CD8-positive, alpha-beta memory T cell (primary cell): ENCODE results near the gene ARHGAP26. TPM values are rescaled to one million over a fixed set of nuclear protein-coding genes. Genes with fewer than 3 reads are reported as not detected.
A peak's percentile ranks its signal among the peaks of the same experiment; 100 is the strongest.

Source experiments
- CTCF ChIA-PET: fragments of 350-600 bp; sonication (Branson Sonifier 250); formaldehyde crosslinking; loops from one replicate; lab custom pipeline; 2021; ENCODE audit warnings: antibody characterized with exemption; lab: Charles Lee
- POLR2A ChIA-PET: fragments of 350-600 bp; sonication (Branson Sonifier 250); formaldehyde crosslinking; loops from one replicate; lab custom pipeline; 2021; ENCODE audit warnings: antibody characterized with exemption; lab: Charles Lee
- DNase-seq, 5 donors: peaks; one replicate each; pipeline versions ENCODE4 v3.0.0 to v3.0.0-alpha.2; 2020 to 2022; ENCODE audit warnings: mixed read lengths in 1 of 5
- H3K27ac ChIP-seq: one replicate; pipeline ENCODE4 v1.7.0; 2013; ENCODE audit warnings: low read depth, mild to moderate bottlenecking, low read length, moderate library complexity
- H3K27me3 ChIP-seq: 2 replicates; pipeline ENCODE4 v1.7.0; 2013; ENCODE audit warnings: low read length, mild to moderate bottlenecking; ENCODE audit not compliant: insufficient read depth, poor library complexity, severe bottlenecking
- H3K36me3 ChIP-seq: 2 replicates; pipeline ENCODE4 v1.7.0; 2013; ENCODE audit warnings: mild to moderate bottlenecking, low read length, moderate library complexity; ENCODE audit not compliant: insufficient read depth
- H3K4me1 ChIP-seq: 2 replicates; pipeline ENCODE4 v1.7.0; 2013; ENCODE audit warnings: mild to moderate bottlenecking, low read length, moderate library complexity; ENCODE audit not compliant: insufficient read depth
- H3K4me3 ChIP-seq: 2 replicates; pipeline ENCODE4 v1.7.0; 2013; ENCODE audit warnings: mild to moderate bottlenecking, low read length
- H3K9me3 ChIP-seq: 2 replicates; pipeline ENCODE4 v1.7.0; 2013; ENCODE audit warnings: mild to moderate bottlenecking, low read length
- H3K27ac Mint-ChIP-seq, 8 donors: one replicate each; pipeline ENCODE4 v1.8.0; 2020 to 2021; ENCODE audit warnings: mixed read lengths in 8 of 8, mild to moderate bottlenecking in 6 of 8, inconsistent platforms in 3 of 8, moderate library complexity in 3 of 8
- H3K27me3 Mint-ChIP-seq, 2 donors: one replicate each; pipeline ENCODE4 v1.8.0; 2020 to 2021; ENCODE audit warnings: mixed read lengths in 2 of 2, mild to moderate bottlenecking in 1 of 2, moderate library complexity in 1 of 2
- H3K36me3 Mint-ChIP-seq, 3 donors: one replicate each; pipeline ENCODE4 v1.8.0; 2020 to 2021; ENCODE audit warnings: mixed read lengths in 3 of 3, inconsistent platforms in 1 of 3, mild to moderate bottlenecking in 1 of 3
- H3K4me1 Mint-ChIP-seq, 3 donors: one replicate each; pipeline ENCODE4 v1.8.0; 2020 to 2021; ENCODE audit warnings: mixed read lengths in 3 of 3, inconsistent platforms in 1 of 3, mild to moderate bottlenecking in 1 of 3
- H3K4me3 Mint-ChIP-seq, 7 donors: one replicate each; pipeline ENCODE4 v1.8.0; 2020 to 2021; ENCODE audit warnings: mixed read lengths in 7 of 7, mild to moderate bottlenecking in 6 of 7, moderate library complexity in 4 of 7, inconsistent platforms in 2 of 7
- H3K9me3 Mint-ChIP-seq, 5 donors: one replicate each; pipeline ENCODE4 v1.8.0; 2020 to 2022; ENCODE audit warnings: mixed read lengths in 5 of 5, mild to moderate bottlenecking in 3 of 5, moderate library complexity in 2 of 5, inconsistent platforms in 1 of 5
- polyA plus RNA-seq: library from polyadenylated mRNA; unstranded; fragments of 300-500 nt; fragmentation: Illumina TruSeq; gene quantifications from one replicate; pipeline ENCODE4 v1.2.3, GENCODE V29; 2021
- total RNA-seq, 2 experiments: library from RNA; stranded (reverse); gene quantifications; one replicate each; pipeline ENCODE4 v1.2.3, GENCODE V29; 2021

The ARHGAP26 gene
- total and polyA plus RNA-seq, 3 experiments from 2014 or later, result 16.7 to 37.1 (median 19.7) TPM

GRCh38 chr5:143141652-143142051 lies 371.5 kb downstream of the ARHGAP26 start:
- H3K27me3 Mint-ChIP-seq, result no peaks in the 10 kb centered on the region
- H3K4me3 Mint-ChIP-seq, result no peak overlapping the region
- no peaks in the 10 kb centered on the region for H3K9me3 ChIP-seq
- no peak overlapping the region for H3K27ac ChIP-seq
- no peak overlapping the region for H3K4me3 ChIP-seq
- H3K36me3 Mint-ChIP-seq, result peaks cover 5 to 53% (median 14%) of the 10 kb centered on the region in 3 donors
- no peak for DNase-seq
- CTCF ChIA-PET, result no interaction called here
- H3K4me1 Mint-ChIP-seq, result peaks cover 0 to 11% (median 5%) of the 10 kb centered on the region in 3 donors
- POLR2A ChIA-PET, result no interaction called here
- no peaks in the 10 kb centered on the region for H3K36me3 ChIP-seq
- no peaks in the 10 kb centered on the region for H3K27me3 ChIP-seq
- no peaks in the 10 kb centered on the region for H3K4me1 ChIP-seq
- peak overlapping the region in 1 of 8 donors; percentile 3 for H3K27ac Mint-ChIP-seq
- no peaks in the 10 kb centered on the region for H3K9me3 Mint-ChIP-seq

- Mint-ChIP-seq H3K27me3 (no peaks in the 10 kb centered on the region), H3K4me1 (peaks cover 0 to 11% (median 5%) of the 10 kb centered on the region in 3 donors), H3K36me3 (peaks cover 12 to 54% (median 14%) of the 10 kb centered on the region in 3 donors), H3K9me3 (no peaks in the 10 kb centered on the region), H3K4me3 (no peak overlapping the region), H3K27ac (peak overlapping the region in 3 of 8 donors; percentile 24 to 70 (median 66))
- peaks cover 7% of the 10 kb centered on the region for H3K36me3 ChIP-seq
- H3K4me3 ChIP-seq, result no peak overlapping the region
- DNase-seq, result no peak
- H3K4me1 ChIP-seq, result no peaks in the 10 kb centered on the region
- H3K27me3 ChIP-seq, result no peaks in the 10 kb centered on the region
- H3K9me3 ChIP-seq, result no peaks in the 10 kb centered on the region
- POLR2A ChIA-PET, result no interaction called here
- no peak overlapping the region for H3K27ac ChIP-seq
- CTCF ChIA-PET, result no interaction called here
These were observed 372.6 kb downstream of the ARHGAP26 start for GRCh38 chr5:143142596-143143435.

GRCh38 chr5:143143973-143144372 lies 373.8 kb downstream of the ARHGAP26 start:
- no peak overlapping the region for H3K27ac ChIP-seq
- H3K4me1 ChIP-seq, result no peaks in the 10 kb centered on the region
- Mint-ChIP-seq H3K9me3 (no peaks in the 10 kb centered on the region), H3K4me1 (peaks cover 0 to 10% (median 5%) of the 10 kb centered on the region in 3 donors), H3K4me3 (peak overlapping the region in 1 of 7 donors; percentile 23), H3K36me3 (peaks cover 11 to 55% (median 14%) of the 10 kb centered on the region in 3 donors), H3K27ac (peak overlapping the region in 1 of 8 donors; percentile 70), H3K27me3 (no peaks in the 10 kb centered on the region)
- no peak for DNase-seq
- no peaks in the 10 kb centered on the region for H3K9me3 ChIP-seq
- ChIA-PET CTCF (no interaction called here), POLR2A (no interaction called here)
- H3K27me3 ChIP-seq, result no peaks in the 10 kb centered on the region
- H3K36me3 ChIP-seq, result peaks cover 7% of the 10 kb centered on the region
- no peak overlapping the region for H3K4me3 ChIP-seq

GRCh38 chr5:143145243-143146160 lies 375.3 kb downstream of the ARHGAP26 start:
- H3K27me3 ChIP-seq, result no peaks in the 10 kb centered on the region
- Mint-ChIP-seq H3K27ac (peak overlapping the region in 3 of 8 donors; percentile 9 to 39 (median 20)), H3K36me3 (peaks cover 16 to 63% (median 18%) of the 10 kb centered on the region in 3 donors), H3K9me3 (no peaks in the 10 kb centered on the region), H3K4me1 (peaks cover 0 to 10% (median 5%) of the 10 kb centered on the region in 3 donors), H3K27me3 (no peaks in the 10 kb centered on the region), H3K4me3 (no peak overlapping the region)
- H3K27ac ChIP-seq, result no peak overlapping the region
- no peaks in the 10 kb centered on the region for H3K9me3 ChIP-seq
- H3K36me3 ChIP-seq, result peaks cover 7% of the 10 kb centered on the region
- no peak overlapping the region for H3K4me3 ChIP-seq
- H3K4me1 ChIP-seq, result no peaks in the 10 kb centered on the region
- ChIA-PET CTCF (no interaction called here), POLR2A (no interaction called here)
- DNase-seq, result no peak

- ChIA-PET CTCF (no interaction called here), POLR2A (no interaction called here)
- Mint-ChIP-seq H3K36me3 (peaks cover 20 to 64% (median 22%) of the 10 kb centered on the region in 3 donors), H3K4me1 (peaks cover 0 to 10% (median 5%) of the 10 kb centered on the region in 3 donors), H3K27me3 (no peaks in the 10 kb centered on the region), H3K9me3 (no peaks in the 10 kb centered on the region), H3K27ac (no peak overlapping the region), H3K4me3 (no peak overlapping the region)
- no peaks in the 10 kb centered on the region for H3K27me3 ChIP-seq
- H3K27ac ChIP-seq, result no peak overlapping the region
- H3K4me3 ChIP-seq, result no peak overlapping the region
- peaks cover 7% of the 10 kb centered on the region for H3K36me3 ChIP-seq
- no peak for DNase-seq
- no peaks in the 10 kb centered on the region for H3K4me1 ChIP-seq
- H3K9me3 ChIP-seq, result no peaks in the 10 kb centered on the region
These were observed 376.0 kb downstream of the ARHGAP26 start for GRCh38 chr5:143146161-143146560.

GRCh38 chr5:143147383-143147782 lies 377.2 kb downstream of the ARHGAP26 start:
- POLR2A ChIA-PET, result no interaction called here
- Histone ChIP-seq H3K27ac (no peak overlapping the region), H3K4me3 (no peak overlapping the region), H3K27me3 (no peaks in the 10 kb centered on the region), H3K36me3 (peaks cover 7% of the 10 kb centered on the region), H3K9me3 (no peaks in the 10 kb centered on the region), H3K4me1 (no peaks in the 10 kb centered on the region)
- H3K27ac Mint-ChIP-seq, result peak overlapping the region in 3 of 8 donors; percentile 33 to 65 (median 48)
- no peak for DNase-seq
- H3K9me3 Mint-ChIP-seq, result no peaks in the 10 kb centered on the region
- no peak overlapping the region for H3K4me3 Mint-ChIP-seq
- peaks cover 21 to 67% (median 29%) of the 10 kb centered on the region in 3 donors for H3K36me3 Mint-ChIP-seq
- H3K4me1 Mint-ChIP-seq, result peaks cover 0 to 10% (median 5%) of the 10 kb centered on the region in 3 donors
- no peaks in the 10 kb centered on the region for H3K27me3 Mint-ChIP-seq
- CTCF ChIA-PET, result no interaction called here

GRCh38 chr5:143147902-143148301 lies 377.7 kb downstream of the ARHGAP26 start:
- H3K27ac Mint-ChIP-seq, result peak overlapping the region in 2 of 8 donors; percentile 48 to 80
- Histone ChIP-seq H3K9me3 (no peaks in the 10 kb centered on the region), H3K36me3 (peaks cover 7% of the 10 kb centered on the region), H3K27me3 (no peaks in the 10 kb centered on the region), H3K4me1 (no peaks in the 10 kb centered on the region), H3K27ac (no peak overlapping the region), H3K4me3 (no peak overlapping the region)
- CTCF ChIA-PET, result no interaction called here
- DNase-seq, result no peak
- H3K4me3 Mint-ChIP-seq, result no peak overlapping the region
- H3K27me3 Mint-ChIP-seq, result no peaks in the 10 kb centered on the region
- H3K36me3 Mint-ChIP-seq, result peaks cover 21 to 70% (median 31%) of the 10 kb centered on the region in 3 donors
- H3K4me1 Mint-ChIP-seq, result peaks cover 3 to 9% (median 5%) of the 10 kb centered on the region in 3 donors
- no peaks in the 10 kb centered on the region for H3K9me3 Mint-ChIP-seq
- POLR2A ChIA-PET, result no interaction called here
